GM12878 (cell line): Measurements from ENCODE around the gene ADGRA3. TPM values are rescaled to one million over a fixed set of nuclear protein-coding genes. Genes with fewer than 3 reads are reported as not detected.

ENCODE experiments used
- ATAC-seq: fragments of 200-7000 bp; cut with Tn5 transposase; 3 replicates; pipeline ENCODE4 v1.9.1; 2020; ENCODE audit warnings: mild to moderate bottlenecking, moderate library complexity
- BruUV-seq: library from RNA; stranded (reverse); fragments of 400-500 nt; replicated peaks from 2 replicates; lab custom pipeline; 2021; lab: Mats Ljungman, UMichigan
- CTCF ChIA-PET: fragments of 300-600 bp; sonication (Branson Sonifier 250); formaldehyde crosslinking; extraction: SDS; loops from one replicate; lab custom pipeline; 2021; ENCODE audit warnings: inconsistent platforms; lab: Yijun Ruan, JAX
- POLR2A ChIA-PET: fragments of 350-600 bp; formaldehyde crosslinking; extraction: SDS; loops from one replicate; lab custom pipeline; 2021; ENCODE audit warnings: inconsistent platforms; lab: Charles Lee
- RAD21 ChIA-PET: fragments of 300-600 bp; sonication (Branson Sonifier 250); formaldehyde crosslinking; loops from one replicate; lab custom pipeline; 2023; ENCODE audit warnings: antibody characterized with exemption; ENCODE audit not compliant: unreplicated experiment; lab: Charles Lee
- SMC1A ChIA-PET: fragments of 300-600 bp; sonication (Branson Sonifier 250); formaldehyde crosslinking; loops from one replicate; lab custom pipeline; 2023; ENCODE audit not compliant: unreplicated experiment, uncharacterized antibody; lab: Charles Lee
- DNase-seq: peaks from one replicate; pipeline ENCODE4 v3.0.0-alpha.2; 2011; ENCODE audit warnings: low read depth, low spot score
- FAIRE-seq: peaks from 3 replicates; lab custom pipeline; 2011; peaks lifted over from hg19 to GRCh38; lab: Jason Lieb, UNC
- H2AFZ ChIP-seq: 2 replicates; pipeline ENCODE4 v1.6.0; 2011; ENCODE audit warnings: low read depth, low read length, control low read depth; ENCODE audit not compliant: control insufficient read depth
- H3K27ac ChIP-seq: 2 replicates; pipeline ENCODE4 v1.5.1; 2011; ENCODE audit warnings: control low read depth; ENCODE audit not compliant: control insufficient read depth, insufficient read depth
- H3K27me3 ChIP-seq, 2 experiments: replicated peaks in 1 of 2; 2 replicates each; pipeline versions ENCODE4 v1.6.0 to v1.6.1; 2011; ENCODE audit warnings: low read length in 1 of 2; ENCODE audit not compliant: control insufficient read depth in 2 of 2, insufficient read depth in 2 of 2
- H3K36me3 ChIP-seq, 2 experiments: 2 replicates each; pipeline ENCODE4 v1.5.1; 2011; ENCODE audit warnings: low read length in 1 of 2; ENCODE audit not compliant: control insufficient read depth in 2 of 2, insufficient read depth in 2 of 2
- H3K4me1 ChIP-seq: 2 replicates; pipeline ENCODE4 v1.6.1; 2011; ENCODE audit warnings: mild to moderate bottlenecking, low read length, moderate library complexity, mixed read lengths; ENCODE audit not compliant: control insufficient read depth, insufficient read depth
- H3K4me2 ChIP-seq: 2 replicates; pipeline ENCODE4 v1.6.0; 2011; ENCODE audit warnings: control low read depth; ENCODE audit not compliant: control insufficient read depth, insufficient read depth
- H3K4me3 ChIP-seq: fragments of 200-600 bp; sonication (generic); 2 replicates; pipeline ENCODE4 v1.5.1; 2016
- H3K79me2 ChIP-seq: 2 replicates; pipeline ENCODE4 v1.6.0; 2011; ENCODE audit warnings: low read length; ENCODE audit not compliant: control insufficient read depth, insufficient read depth
- H3K9ac ChIP-seq: 2 replicates; pipeline ENCODE4 v1.8.0; 2011; ENCODE audit warnings: low read length, control low read depth, mixed read lengths; ENCODE audit not compliant: control insufficient read depth, insufficient read depth
- H3K9me3 ChIP-seq: replicated peaks from 3 replicates; pipeline ENCODE4 v1.5.1; 2011; ENCODE audit warnings: mild to moderate bottlenecking, low read length; ENCODE audit not compliant: control insufficient read depth, insufficient read depth
- H4K20me1 ChIP-seq: 2 replicates; pipeline ENCODE4 v1.6.0; 2011; ENCODE audit not compliant: control insufficient read depth, insufficient read depth
- ATF7 ChIP-seq: fragments of 450-650 bp; IDR thresholded peaks from 2 replicates; pipeline ENCODE4 v1.6.1; 2016; ENCODE audit warnings: low read depth, mild to moderate bottlenecking
- HDGF ChIP-seq: fragments of 450-650 bp; IDR thresholded peaks from 2 replicates; pipeline ENCODE4 v1.6.1; 2016; ENCODE audit warnings: antibody characterized with exemption
- KDM1A ChIP-seq: fragments of 200-600 bp; sonication (generic); IDR thresholded peaks from 2 replicates; pipeline ENCODE4 v1.6.1; 2016; ENCODE audit warnings: borderline replicate concordance
- NFXL1 ChIP-seq: fragments of 450-650 bp; IDR thresholded peaks from 2 replicates; pipeline ENCODE4 v1.6.1; 2017; ENCODE audit warnings: antibody characterized with exemption, mild to moderate bottlenecking, borderline replicate concordance
- NFYA ChIP-seq: IDR thresholded peaks from 2 replicates; pipeline ENCODE4 v1.6.1; 2011; ENCODE audit warnings: low read depth, mild to moderate bottlenecking, low read length, improper control_type of control experiment, borderline replicate concordance
- RAD51 ChIP-seq: fragments of 450-650 bp; IDR thresholded peaks from 2 replicates; pipeline ENCODE4 v1.6.1; 2016; ENCODE audit warnings: moderate library complexity, mild to moderate bottlenecking, inconsistent platforms
- RFX5 ChIP-seq: IDR thresholded peaks from 2 replicates; pipeline ENCODE4 v1.6.1; 2011; ENCODE audit warnings: low read depth, low read length, improper control_type of control experiment
- SIX5 ChIP-seq: IDR thresholded peaks from 2 replicates; pipeline ENCODE4 v1.6.1; 2011; ENCODE audit warnings: mild to moderate bottlenecking, low read depth, low read length, moderate library complexity; ENCODE audit not compliant: severe bottlenecking
- ZNF274 ChIP-seq: IDR thresholded peaks from one replicate; pipeline ENCODE4 v1.8.0; 2011; ENCODE audit not compliant: insufficient read length, insufficient read depth
- WGBS: methylation state at CpG from one replicate; pipeline ENCODE4 v1.1.6; 2016; ENCODE audit warnings: low lambda C conversion rate; ENCODE audit not compliant: insufficient replicate concordance, insufficient coverage; ENCODE audit errors: missing lambda C conversion rate; 5-methylcytosine and 5-hydroxymethylcytosine counted together
- in situ Hi-C: fragments of 300-500 bp; cut with MboI; formaldehyde crosslinking; loops from 9 replicates; pipeline ENCODE4 v1.14.3; 2018; ENCODE audit warnings: mixed read lengths
- intact Hi-C: fragments of 100-400 bp; cut with micrococcal nuclease; formaldehyde crosslinking; loops from one replicate; pipeline ENCODE4 v1.14.2; 2022; ENCODE audit not compliant: unreplicated experiment
- polyA plus RNA-seq, 11 experiments: library from polyadenylated mRNA; depleted of rRNA in 4 of 11; unstranded in 6 of 11; stranded (reverse) in 5 of 11; fragments of >200 nt; fragmentation: Nextera tagmentation in 4 of 11; fragmentation: Illumina TruSeq in 1 of 11; extraction: Ambion mirVana in 4 of 11; extraction: Trizol in 1 of 11; gene quantifications; 1 replicate in 1 of 11; 2 replicates in 10 of 11; pipeline versions ENCODE4 v1.2.1 to v1.2.3, GENCODE V29; 2011 to 2016; ENCODE audit warnings: inconsistent platforms in 2 of 11, missing spikeins in 2 of 11, low read depth in 1 of 11
- total RNA-seq, 4 experiments: library from RNA; depleted of rRNA in 3 of 4; stranded (reverse); fragments of >200 nt in 3 of 4; fragmentation: Illumina TruSeq in 1 of 4; extraction: Trizol in 1 of 4; gene quantifications; 2 replicates each; pipeline versions ENCODE4 v1.2.1 to v1.2.3, GENCODE V29; 2013 to 2021
- TF ChIP-seq, protein P1 (sequence below): IDR thresholded peaks from 2 replicates; pipeline ENCODE4 v1.6.1; 2011; ENCODE audit warnings: borderline replicate concordance, low read depth, mild to moderate bottlenecking, moderate library complexity, low read length; ENCODE audit not compliant: insufficient read depth, poor library complexity, severe bottlenecking
- TF ChIP-seq, protein P2 (sequence below): IDR thresholded peaks from 2 replicates; pipeline ENCODE4 v1.6.1; 2012; ENCODE audit warnings: improper control_type of control experiment, low read depth, low read length; ENCODE audit not compliant: insufficient replicate concordance
- TF ChIP-seq, protein P3 (sequence below): fragments of 450-650 bp; IDR thresholded peaks from 2 replicates; pipeline ENCODE4 v1.6.1; 2017; ENCODE audit warnings: mild to moderate bottlenecking, moderate library complexity

The ADGRA3 gene
- total and polyA plus RNA-seq, 10 of the 15 experiments (the other 5 are each of a cell fraction or from before 2014, with no cell fraction given), result 0.24 to 66.2 (median 2.5) TPM

DNA sequence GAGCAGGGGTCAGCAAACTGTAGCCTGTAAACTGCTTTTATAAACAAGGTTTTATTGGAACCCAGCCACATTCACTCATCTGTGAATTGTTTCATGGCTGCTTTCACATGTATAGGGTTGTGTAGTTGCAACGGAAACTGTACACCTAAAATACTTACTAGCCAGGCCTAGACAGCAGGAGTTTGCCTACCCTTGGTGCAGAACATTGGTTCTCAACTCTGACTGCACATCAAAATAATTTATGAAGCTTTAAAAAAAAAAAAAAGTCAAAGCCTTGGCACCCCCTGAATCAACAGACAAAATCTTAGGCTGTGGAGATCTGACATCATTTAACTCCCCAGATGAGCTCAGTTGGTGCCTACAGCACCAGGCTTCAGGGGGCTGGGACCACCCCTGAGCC, 27.8 kb downstream of the ADGRA3 start:
- Histone ChIP-seq H3K36me3 (no peaks in the 10 kb centered on the region), H3K4me2 (no peak overlapping the region), H3K79me2 (no peaks in the 10 kb centered on the region), H2AFZ (no peak overlapping the region), H3K27me3 (no peaks in the 10 kb centered on the region), H4K20me1 (no peaks in the 10 kb centered on the region), H3K27ac (no peak overlapping the region), H3K4me3 (no peak overlapping the region), H3K9ac (no peak overlapping the region), H3K4me1 (no peaks in the 10 kb centered on the region), H3K9me3 (no peaks in the 10 kb centered on the region)
- 5% methylated on average over 1 of the region's 1 CpG for WGBS
- RAD21 ChIA-PET, result interaction anchor here (0.7 to 8.3 kb wide), 15 partner anchors 9 to 522 kb away, joined by 3 to 72 read pairs (median 6); no protein-coding TSS in a partner anchor
- DNase-seq (no peak), FAIRE-seq (no peak), ATAC-seq (peak; percentile 62)
- intact Hi-C loops (no loop called here), in situ Hi-C loops (no loop called here)
- BruUV-seq, result no TSS peak
- CTCF ChIA-PET, result interaction anchor here (0.6 to 3.2 kb wide), 7 partner anchors 9 to 458 kb away, joined by 3 to 23 read pairs (median 4); no protein-coding TSS in a partner anchor
- SMC1A ChIA-PET, result interaction anchor here (0.8 to 15.8 kb wide), 7 partner anchors 8 to 117 kb away, joined by 3 to 272 read pairs (median 5); no protein-coding TSS in a partner anchor
- POLR2A ChIA-PET, result interaction anchor here (0.6 to 7.2 kb wide), 11 partner anchors 8 to 854 kb away, joined by 3 to 59 read pairs (median 4); partner anchors contain the start of gene ADGRA3
- TF ChIP-seq ATF7, result peak; percentile 16; the same call in 1 of the 2 replicates
- no peak for TF ChIP-seq HDGF
- no peak for TF ChIP-seq SIX5
- TF ChIP-seq RAD51, result no peak
- TF ChIP-seq, protein P1, sequence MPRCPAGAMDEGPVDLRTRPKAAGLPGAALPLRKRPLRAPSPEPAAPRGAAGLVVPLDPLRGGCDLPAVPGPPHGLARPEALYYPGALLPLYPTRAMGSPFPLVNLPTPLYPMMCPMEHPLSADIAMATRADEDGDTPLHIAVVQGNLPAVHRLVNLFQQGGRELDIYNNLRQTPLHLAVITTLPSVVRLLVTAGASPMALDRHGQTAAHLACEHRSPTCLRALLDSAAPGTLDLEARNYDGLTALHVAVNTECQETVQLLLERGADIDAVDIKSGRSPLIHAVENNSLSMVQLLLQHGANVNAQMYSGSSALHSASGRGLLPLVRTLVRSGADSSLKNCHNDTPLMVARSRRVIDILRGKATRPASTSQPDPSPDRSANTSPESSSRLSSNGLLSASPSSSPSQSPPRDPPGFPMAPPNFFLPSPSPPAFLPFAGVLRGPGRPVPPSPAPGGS, result no peak
- no peak for TF ChIP-seq NFXL1
- no peak for TF ChIP-seq ZNF274
- TF ChIP-seq, protein P2, sequence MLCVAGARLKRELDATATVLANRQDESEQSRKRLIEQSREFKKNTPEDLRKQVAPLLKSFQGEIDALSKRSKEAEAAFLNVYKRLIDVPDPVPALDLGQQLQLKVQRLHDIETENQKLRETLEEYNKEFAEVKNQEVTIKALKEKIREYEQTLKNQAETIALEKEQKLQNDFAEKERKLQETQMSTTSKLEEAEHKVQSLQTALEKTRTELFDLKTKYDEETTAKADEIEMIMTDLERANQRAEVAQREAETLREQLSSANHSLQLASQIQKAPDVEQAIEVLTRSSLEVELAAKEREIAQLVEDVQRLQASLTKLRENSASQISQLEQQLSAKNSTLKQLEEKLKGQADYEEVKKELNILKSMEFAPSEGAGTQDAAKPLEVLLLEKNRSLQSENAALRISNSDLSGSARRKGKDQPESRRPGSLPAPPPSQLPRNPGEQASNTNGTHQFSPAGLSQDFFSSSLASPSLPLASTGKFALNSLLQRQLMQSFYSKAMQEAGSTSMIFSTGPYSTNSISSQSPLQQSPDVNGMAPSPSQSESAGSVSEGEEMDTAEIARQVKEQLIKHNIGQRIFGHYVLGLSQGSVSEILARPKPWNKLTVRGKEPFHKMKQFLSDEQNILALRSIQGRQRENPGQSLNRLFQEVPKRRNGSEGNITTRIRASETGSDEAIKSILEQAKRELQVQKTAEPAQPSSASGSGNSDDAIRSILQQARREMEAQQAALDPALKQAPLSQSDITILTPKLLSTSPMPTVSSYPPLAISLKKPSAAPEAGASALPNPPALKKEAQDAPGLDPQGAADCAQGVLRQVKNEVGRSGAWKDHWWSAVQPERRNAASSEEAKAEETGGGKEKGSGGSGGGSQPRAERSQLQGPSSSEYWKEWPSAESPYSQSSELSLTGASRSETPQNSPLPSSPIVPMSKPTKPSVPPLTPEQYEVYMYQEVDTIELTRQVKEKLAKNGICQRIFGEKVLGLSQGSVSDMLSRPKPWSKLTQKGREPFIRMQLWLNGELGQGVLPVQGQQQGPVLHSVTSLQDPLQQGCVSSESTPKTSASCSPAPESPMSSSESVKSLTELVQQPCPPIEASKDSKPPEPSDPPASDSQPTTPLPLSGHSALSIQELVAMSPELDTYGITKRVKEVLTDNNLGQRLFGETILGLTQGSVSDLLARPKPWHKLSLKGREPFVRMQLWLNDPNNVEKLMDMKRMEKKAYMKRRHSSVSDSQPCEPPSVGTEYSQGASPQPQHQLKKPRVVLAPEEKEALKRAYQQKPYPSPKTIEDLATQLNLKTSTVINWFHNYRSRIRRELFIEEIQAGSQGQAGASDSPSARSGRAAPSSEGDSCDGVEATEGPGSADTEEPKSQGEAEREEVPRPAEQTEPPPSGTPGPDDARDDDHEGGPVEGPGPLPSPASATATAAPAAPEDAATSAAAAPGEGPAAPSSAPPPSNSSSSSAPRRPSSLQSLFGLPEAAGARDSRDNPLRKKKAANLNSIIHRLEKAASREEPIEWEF, result no peak
- TF ChIP-seq NFYA, result no peak
- TF ChIP-seq RFX5, result no peak
- no peak for TF ChIP-seq KDM1A
- TF ChIP-seq, protein P3, sequence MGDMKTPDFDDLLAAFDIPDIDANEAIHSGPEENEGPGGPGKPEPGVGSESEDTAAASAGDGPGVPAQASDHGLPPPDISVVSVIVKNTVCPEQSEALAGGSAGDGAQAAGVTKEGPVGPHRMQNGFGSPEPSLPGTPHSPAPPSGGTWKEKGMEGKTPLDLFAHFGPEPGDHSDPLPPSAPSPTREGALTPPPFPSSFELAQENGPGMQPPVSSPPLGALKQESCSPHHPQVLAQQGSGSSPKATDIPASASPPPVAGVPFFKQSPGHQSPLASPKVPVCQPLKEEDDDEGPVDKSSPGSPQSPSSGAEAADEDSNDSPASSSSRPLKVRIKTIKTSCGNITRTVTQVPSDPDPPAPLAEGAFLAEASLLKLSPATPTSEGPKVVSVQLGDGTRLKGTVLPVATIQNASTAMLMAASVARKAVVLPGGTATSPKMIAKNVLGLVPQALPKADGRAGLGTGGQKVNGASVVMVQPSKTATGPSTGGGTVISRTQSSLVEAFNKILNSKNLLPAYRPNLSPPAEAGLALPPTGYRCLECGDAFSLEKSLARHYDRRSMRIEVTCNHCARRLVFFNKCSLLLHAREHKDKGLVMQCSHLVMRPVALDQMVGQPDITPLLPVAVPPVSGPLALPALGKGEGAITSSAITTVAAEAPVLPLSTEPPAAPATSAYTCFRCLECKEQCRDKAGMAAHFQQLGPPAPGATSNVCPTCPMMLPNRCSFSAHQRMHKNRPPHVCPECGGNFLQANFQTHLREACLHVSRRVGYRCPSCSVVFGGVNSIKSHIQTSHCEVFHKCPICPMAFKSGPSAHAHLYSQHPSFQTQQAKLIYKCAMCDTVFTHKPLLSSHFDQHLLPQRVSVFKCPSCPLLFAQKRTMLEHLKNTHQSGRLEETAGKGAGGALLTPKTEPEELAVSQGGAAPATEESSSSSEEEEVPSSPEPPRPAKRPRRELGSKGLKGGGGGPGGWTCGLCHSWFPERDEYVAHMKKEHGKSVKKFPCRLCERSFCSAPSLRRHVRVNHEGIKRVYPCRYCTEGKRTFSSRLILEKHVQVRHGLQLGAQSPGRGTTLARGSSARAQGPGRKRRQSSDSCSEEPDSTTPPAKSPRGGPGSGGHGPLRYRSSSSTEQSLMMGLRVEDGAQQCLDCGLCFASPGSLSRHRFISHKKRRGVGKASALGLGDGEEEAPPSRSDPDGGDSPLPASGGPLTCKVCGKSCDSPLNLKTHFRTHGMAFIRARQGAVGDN, result peak; percentile 59; the same call in 1 of the 2 replicates
